NCI-H187 (cell line): ENCODE measurements around the gene ARL15.
A peak's percentile ranks its signal among the peaks of the same experiment; 100 is the strongest.
"Not testable (repeated sequence)": the region's sequence is repeated elsewhere in the genome, so short reads cannot be mapped to it uniquely, and the experiment has no call there.

Experiments
- DNase-seq, 2 experiments: peaks; one replicate each; lab custom pipeline; 2025; lab: John Stamatoyannopoulos, UW

Gene ARL15

DNA sequence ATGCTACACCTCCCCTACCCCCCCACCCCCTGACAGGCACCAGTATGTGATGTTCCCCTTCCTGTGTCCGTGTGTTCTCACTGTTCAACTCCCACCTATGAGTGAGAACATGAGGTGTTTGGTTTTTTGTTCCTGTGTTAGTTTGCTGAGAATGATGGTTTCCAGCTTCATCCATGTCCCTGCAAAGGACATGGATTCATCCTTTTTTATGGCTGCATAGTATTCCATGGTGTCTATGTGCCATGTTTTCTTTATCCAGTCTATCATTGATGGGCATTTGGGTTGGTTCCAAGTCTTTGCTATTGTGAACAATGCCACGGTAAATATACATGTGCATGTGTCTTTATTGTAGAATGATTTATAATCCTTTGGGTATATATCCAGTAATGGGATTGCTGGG, 328.1 kb downstream of the ARL15 start:
- not testable (repeated sequence) for DNase-seq

DNA sequence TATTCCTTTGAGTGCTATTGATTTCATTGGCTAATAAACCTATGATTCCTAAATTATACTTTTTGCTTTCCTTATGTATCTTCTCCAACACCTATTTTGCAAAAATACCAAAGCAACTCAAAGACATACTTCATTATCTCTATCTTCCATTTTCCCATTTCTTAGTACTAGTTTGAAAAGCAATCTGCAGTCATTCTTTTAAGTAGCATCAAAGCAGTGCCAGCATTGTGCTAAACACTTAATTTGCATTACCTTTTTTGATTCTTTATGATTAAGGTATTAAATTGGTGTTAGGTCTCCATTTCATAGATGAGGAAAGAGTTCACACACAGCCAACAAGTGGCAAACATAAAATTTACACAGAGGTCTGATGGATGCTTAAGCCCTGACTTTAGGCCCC, 330.3 kb downstream of the ARL15 start:
- DNase-seq = no peak

- peak in 1 of 2 experiments; percentile 11 for DNase-seq
These were observed 336.4 kb downstream of the ARL15 start for GRCh38 chr5:53974021-53974420.

DNA sequence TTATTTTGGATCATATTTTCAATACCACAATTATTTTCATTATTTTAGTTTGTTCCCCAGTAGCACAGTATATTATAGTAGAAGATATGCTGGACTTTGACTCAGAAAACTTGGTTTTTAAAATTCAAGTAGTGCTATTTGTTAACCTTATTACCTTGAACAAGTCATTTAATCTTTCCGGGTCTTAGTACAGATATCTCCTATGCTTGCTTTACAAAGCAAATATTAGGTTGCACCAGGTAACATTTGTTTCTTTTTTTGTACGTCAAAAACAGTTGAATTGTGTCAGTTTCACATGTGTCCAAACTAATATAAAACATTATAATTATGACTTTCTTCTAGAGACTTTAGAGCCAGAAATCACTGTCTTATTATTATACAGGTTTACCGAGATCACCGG, 338.1 kb downstream of the ARL15 start:
- DNase-seq = no peak

- DNase-seq = no peak
These were observed 338.8 kb downstream of the ARL15 start for GRCh38 chr5:53971551-53971950.

DNA sequence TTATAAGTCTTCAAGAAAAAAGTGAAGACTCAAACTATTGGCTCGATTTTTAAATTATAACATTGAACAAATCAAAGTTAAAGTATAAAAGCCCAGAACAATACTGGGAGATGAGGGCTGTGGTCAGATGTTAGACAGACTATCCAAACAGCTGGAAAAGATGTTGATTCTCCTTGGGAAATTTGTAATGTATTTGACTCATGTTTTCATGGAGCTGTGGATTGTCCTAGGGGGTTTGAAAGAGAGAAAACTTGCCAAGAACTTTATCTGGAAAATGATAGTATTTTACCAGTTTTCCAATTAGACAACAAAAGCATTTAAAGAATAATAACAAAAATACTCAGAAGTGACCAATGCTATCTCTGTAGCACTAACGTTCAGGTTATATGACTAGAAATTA, 339.2 kb downstream of the ARL15 start:
- no peak for DNase-seq

DNA sequence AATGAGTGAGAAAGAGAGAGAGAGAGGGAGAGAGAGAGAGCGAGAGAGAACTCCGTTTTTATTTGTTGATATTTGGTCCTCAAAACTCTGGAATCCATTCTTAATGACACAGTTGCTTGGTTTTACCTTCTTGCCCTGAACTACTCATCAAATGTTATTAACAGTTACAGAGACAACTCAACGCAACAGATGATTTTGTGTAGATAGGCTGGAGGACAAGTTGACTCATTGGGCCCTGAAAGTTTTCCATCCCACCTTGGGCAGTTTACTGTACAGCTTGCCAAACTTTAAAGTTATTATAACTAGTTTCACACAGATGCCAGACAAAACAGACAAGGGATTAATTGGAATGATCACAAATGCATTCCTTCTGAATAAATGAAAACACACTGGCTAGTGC, 339.9 kb downstream of the ARL15 start:
- DNase-seq = no peak

DNA sequence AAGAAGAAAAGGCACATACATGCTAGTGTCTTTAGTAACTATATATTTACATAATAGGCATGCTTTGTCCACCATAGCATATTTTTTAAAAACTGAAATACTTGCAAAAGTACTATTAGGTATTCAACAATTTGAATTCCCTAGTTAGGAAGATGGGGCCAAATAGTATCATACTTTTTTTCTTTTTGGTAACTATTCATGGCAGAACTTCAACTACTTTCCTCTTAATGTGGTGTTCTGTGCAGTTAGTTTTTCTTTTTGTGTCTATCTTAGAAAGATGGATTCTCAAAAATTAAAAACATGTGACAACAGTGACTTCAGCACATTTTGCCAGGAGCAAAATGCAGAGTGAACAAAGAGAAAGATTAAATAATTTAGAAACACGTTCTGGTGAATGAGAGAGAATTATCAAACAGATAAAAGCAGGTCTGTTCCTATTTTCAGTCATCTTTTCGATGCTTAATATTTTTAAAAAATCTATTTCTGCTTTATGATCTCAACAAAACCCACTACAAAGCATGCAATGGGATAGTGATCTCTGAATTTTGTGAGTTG, 341.1 kb downstream of the ARL15 start:
- no peak for DNase-seq

- no peak for DNase-seq
These were observed 344.9 kb downstream of the ARL15 start for GRCh38 chr5:53965459-53965858.

DNA sequence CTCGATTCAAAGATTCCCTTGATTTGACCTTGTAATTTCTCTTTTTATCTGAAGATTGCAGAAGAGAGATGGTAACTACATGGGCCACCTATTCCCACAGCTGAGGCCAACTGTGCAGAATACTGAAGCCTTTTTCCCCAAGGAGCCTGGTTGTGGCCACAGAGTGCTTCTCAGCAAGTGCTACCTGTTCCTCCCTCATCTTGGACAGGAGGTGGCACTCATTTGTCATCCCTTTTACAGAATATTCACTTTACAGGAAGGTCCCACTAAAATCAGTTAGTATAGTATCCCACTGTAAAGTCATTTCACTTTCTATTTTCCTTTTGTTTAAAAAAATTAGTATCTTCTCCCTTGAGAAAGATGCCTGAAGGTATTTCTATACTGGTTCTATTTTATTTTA, 346.4 kb downstream of the ARL15 start:
- no peak for DNase-seq

- DNase-seq = no peak
These were observed 348.1 kb downstream of the ARL15 start for GRCh38 chr5:53962306-53962705.

GRCh38 chr5:53956632-53957031, 353.7 kb downstream of the ARL15 start:
- no peak for DNase-seq

- no peak for DNase-seq
These were observed 354.2 kb downstream of the ARL15 start for GRCh38 chr5:53956196-53956595.

DNA sequence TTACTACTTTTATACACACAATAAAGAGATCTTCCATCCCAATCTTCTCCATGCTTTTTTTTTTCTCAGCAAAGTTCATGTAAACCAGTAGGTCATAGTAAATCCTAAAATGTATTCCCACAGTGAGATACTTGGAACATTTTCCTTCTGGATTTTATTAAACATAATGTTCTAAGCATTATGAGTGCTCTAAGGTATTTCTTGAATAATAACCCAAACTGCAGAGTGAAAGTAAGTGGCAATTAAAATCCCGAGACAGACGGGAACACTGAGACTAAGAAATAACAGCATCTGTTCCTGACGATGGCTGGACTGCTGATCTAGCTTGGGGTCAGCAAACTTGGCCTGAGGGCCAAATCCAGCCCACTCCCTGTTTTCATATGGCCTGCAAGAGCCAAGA, 359.8 kb downstream of the ARL15 start:
- DNase-seq = no peak

GRCh38 chr5:53948598-53948997, 361.8 kb downstream of the ARL15 start:
- no peak for DNase-seq

DNA sequence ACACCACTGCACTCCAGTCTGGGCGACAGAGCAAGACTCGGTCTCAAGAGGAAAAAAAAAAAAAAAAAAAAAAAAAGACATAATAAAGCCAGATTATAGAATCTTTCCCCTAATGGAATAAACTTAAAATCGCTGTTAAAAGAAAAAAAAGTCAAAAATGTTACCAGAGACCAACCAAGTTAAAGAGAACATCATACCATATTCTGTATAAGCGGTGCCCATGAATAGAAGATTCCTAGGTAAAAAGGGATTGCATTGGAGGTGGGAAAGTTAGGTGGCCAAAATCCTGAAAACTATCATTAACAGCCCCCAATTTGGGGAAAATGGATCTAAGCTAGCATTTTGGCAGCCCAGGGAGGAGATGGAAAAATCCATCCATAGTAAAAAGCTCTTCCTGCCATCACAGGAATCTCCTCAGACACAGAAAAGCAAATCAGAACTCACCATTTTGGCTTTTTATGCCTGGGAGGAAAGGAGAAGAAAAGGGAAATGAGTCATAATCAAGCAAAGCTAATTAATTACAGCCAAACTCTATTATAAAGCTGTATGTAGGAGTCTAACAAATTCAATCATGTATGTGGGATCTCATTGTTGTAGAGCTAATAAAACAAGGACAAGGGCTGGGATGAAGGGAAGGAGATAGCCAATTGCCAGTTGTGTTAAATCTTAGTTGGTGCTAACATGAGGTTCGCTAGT, 363.8 kb downstream of the ARL15 start:
- DNase-seq = no peak

- no peak for DNase-seq
These were observed 365.4 kb downstream of the ARL15 start for GRCh38 chr5:53944981-53945380.

GRCh38 chr5:53943938-53944337, 366.4 kb downstream of the ARL15 start:
- DNase-seq = no peak

DNA sequence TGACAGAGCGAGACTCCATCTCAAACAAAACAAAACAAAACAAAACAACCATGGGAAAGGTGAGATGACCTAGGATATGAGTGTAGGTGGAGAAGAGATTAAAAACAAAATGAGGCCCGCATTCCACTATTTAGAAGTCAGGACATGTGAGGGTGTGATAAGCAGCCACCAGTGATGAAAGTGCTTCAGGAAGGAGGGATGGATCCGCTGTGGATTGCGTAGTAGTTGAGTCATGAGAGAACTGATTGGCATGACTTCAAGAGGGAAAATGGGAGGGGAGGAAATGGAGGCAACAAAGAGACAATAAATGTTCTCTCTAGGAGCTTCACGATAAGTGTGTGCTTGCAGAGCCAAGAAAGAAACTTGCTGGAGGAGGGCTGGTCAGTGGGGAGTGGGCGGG, 367.6 kb downstream of the ARL15 start:
- DNase-seq = no peak

- DNase-seq = no peak
These were observed 369.5 kb downstream of the ARL15 start for GRCh38 chr5:53940921-53941320.

- no peak for DNase-seq
These were observed 372.9 kb downstream of the ARL15 start for GRCh38 chr5:53937467-53937866.

GRCh38 chr5:53936481-53937352, 373.7 kb downstream of the ARL15 start:
- DNase-seq = no peak

- DNase-seq = no peak
These were observed 376.1 kb downstream of the ARL15 start for GRCh38 chr5:53934151-53934820.
